Brain microvascular endothelial cell (primary cell): ENCODE measurements around the gene TEAD4.

Experiments used
- DNase-seq: peaks from one replicate; pipeline ENCODE4 v3.0.0-alpha.2; 2020
- H3K27ac ChIP-seq: fragments of 250-450 bp; sonication (Bioruptor Pico); 2 replicates; pipeline ENCODE4 v1.5.1; 2020; ENCODE audit warnings: mild to moderate bottlenecking, moderate library complexity
- H3K27me3 ChIP-seq: fragments of 250-450 bp; sonication (Bioruptor Pico); replicated peaks from 2 replicates; pipeline ENCODE4 v1.5.1; 2020; ENCODE audit warnings: mild to moderate bottlenecking
- H3K36me3 ChIP-seq: fragments of 250-450 bp; sonication (Bioruptor Pico); replicated peaks from 2 replicates; pipeline ENCODE4 v1.5.1; 2020; ENCODE audit warnings: mild to moderate bottlenecking
- H3K4me3 ChIP-seq: 2 replicates; pipeline ENCODE4 v1.5.1; 2011; ENCODE audit warnings: low read depth, mild to moderate bottlenecking, control low read depth, low read length, moderate library complexity
- in situ Hi-C: cut with HindIII; loops from 2 replicates; pipeline ENCODE4 v1.10.0; 2017; ENCODE audit warnings: low sequenced_read_pairs, low pct_ligation_motif_present
- TF ChIP-seq, protein P1 (sequence below): IDR thresholded peaks from 2 replicates; pipeline ENCODE4 v1.5.1; 2011; ENCODE audit warnings: low read depth, mild to moderate bottlenecking, moderate library complexity, low read length, control low read depth, inconsistent platforms; ENCODE audit errors: missing control alignments

TEAD4 gene

GRCh38 chr12:3077572-3078081 lies 118.4 kb downstream of the TEAD4 start:
- H3K27ac ChIP-seq, result peak overlapping the region; percentile 46
- in situ Hi-C loops, result no loop called here
- TF ChIP-seq, protein P1, sequence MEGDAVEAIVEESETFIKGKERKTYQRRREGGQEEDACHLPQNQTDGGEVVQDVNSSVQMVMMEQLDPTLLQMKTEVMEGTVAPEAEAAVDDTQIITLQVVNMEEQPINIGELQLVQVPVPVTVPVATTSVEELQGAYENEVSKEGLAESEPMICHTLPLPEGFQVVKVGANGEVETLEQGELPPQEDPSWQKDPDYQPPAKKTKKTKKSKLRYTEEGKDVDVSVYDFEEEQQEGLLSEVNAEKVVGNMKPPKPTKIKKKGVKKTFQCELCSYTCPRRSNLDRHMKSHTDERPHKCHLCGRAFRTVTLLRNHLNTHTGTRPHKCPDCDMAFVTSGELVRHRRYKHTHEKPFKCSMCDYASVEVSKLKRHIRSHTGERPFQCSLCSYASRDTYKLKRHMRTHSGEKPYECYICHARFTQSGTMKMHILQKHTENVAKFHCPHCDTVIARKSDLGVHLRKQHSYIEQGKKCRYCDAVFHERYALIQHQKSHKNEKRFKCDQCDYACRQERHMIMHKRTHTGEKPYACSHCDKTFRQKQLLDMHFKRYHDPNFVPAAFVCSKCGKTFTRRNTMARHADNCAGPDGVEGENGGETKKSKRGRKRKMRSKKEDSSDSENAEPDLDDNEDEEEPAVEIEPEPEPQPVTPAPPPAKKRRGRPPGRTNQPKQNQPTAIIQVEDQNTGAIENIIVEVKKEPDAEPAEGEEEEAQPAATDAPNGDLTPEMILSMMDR, result no peak
- H3K36me3 ChIP-seq, result no peaks in the 10 kb centered on the region
- H3K27me3 ChIP-seq, result no peaks in the 10 kb centered on the region
- H3K4me3 ChIP-seq, result peak overlapping the region; percentile 81
- DNase-seq, result no peak

DNA sequence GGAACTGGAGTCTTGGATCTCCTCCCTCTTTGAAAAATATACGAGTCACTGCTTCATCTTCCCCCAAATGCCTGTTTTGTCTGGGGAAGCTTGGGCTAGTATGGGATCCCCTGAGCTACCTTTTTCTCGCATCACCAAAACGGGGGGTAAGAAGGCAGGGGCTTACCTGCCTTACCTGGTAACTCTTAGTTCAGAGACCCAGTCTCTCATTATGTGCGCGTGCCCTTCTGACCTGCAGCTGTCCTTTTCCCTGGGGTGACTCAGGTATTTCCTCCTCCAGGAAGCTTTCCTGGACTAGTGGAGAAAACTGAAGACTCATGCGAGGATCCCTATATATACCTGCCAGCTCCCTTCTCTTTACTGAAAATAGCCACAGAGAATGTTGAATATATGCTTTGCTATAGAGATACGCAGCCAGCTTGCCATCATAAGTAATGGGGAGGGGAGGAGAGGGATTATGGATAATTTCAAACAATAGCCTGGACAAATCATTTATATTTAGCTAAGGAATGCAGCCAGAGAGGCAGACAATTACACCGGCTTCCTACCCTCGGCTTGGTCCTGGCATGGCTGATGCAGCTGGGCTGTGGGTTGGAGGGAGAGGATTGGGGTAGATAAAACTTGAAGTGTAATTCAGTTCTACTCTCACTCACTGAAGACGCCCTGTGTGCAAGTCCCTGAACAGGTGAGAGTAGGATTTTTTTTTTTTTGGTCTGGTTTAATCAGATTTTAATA lies 119.1 kb downstream of the TEAD4 start:
- H3K27me3 ChIP-seq, result no peaks in the 10 kb centered on the region
- H3K4me3 ChIP-seq, result peak overlapping the region; percentile 81
- TF ChIP-seq, protein P1, result no peak
- H3K36me3 ChIP-seq, result no peaks in the 10 kb centered on the region
- no peak overlapping the region for H3K27ac ChIP-seq
- DNase-seq, result no peak
- in situ Hi-C loops, result no loop called here

DNA sequence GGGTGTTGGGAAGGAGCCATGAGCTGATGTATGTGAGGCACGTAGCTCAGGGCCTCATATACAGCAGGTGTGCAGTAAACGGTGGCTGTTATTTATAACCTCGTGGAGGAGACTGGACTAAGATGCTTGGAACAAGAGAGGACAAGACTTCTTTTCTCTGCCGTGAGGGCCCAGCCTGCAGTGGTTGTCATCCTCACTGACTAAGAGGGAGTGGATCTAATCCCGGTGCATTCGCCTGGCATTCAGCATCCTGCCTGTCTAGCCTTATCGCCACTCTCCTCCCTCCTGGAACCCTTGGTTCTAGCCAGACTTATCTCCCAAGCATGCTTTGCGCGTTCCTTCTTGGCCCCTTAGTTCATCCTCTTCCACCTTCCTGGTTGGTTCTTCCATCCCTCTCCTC lies 121.9 kb downstream of the TEAD4 start:
- DNase-seq, result no peak
- TF ChIP-seq, protein P1, result no peak
- in situ Hi-C loops, result no loop called here
- Histone ChIP-seq H3K4me3 (no peak overlapping the region), H3K36me3 (no peaks in the 10 kb centered on the region), H3K27me3 (no peaks in the 10 kb centered on the region), H3K27ac (no peak overlapping the region)

- Histone ChIP-seq H3K36me3 (no peaks in the 10 kb centered on the region), H3K27ac (no peak overlapping the region), H3K27me3 (no peaks in the 10 kb centered on the region), H3K4me3 (no peak overlapping the region)
- DNase-seq, result no peak
- TF ChIP-seq, protein P1, result no peak
- in situ Hi-C loops, result no loop called here
These were observed 122.7 kb downstream of the TEAD4 start for GRCh38 chr12:3081886-3082285.

DNA sequence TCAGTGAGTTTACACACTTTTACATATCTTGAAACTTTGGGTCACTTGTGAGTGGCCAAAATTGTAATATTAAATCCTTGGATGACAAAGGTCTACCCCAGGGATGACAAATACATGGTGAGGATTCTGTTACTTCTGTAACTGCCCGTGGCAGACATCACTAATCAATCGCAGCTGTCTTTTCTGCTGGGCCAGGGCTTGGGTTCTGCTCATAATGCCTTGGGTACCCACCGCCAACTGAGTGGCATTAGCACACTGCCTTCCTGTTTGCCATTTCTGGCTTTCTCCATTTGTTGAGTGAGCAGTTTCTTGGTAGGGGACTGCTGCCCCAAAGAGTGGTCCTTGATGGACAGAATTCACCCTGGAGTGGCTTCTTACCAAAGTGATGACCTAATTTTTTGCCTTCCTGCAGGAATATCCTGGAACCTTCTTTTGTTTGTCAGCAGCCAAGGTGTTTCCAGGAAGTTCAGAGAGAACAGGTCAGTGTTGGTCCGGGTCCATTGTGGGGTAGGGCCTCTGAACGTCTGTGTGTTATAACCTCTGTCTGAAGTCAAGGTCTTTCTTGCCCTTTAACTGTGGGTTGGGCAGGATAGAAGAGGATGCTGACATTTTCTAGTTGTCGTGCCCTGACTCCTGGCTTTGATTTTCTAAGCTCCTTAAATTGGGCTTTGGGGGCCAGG lies 124.2 kb downstream of the TEAD4 start:
- TF ChIP-seq, protein P1, result no peak

More for the DNA sequence above, 124.2 kb downstream of the TEAD4 start:
- in situ Hi-C loops, result no loop called here
- no peak overlapping the region for H3K4me3 ChIP-seq
- no peaks in the 10 kb centered on the region for H3K27me3 ChIP-seq
- no peak overlapping the region for H3K27ac ChIP-seq
- DNase-seq, result no peak
- no peaks in the 10 kb centered on the region for H3K36me3 ChIP-seq
